Kasumi-1 (cell line): Measurements from ENCODE around the gene FAM193A.
"Not testable (repeated sequence)": the region's sequence is repeated elsewhere in the genome, so short reads cannot be mapped to it uniquely, and the experiment has no call there.

Experiments
- DNase-seq, 2 experiments: peaks; one replicate each; lab custom pipeline; 2025; lab: John Stamatoyannopoulos, UW

Gene FAM193A

GRCh38 chr4:2750719-2751605 is 214.5 kb downstream of the FAM193A start:
- no peak for DNase-seq

GRCh38 chr4:2753436-2753835 is 217.0 kb downstream of the FAM193A start:
- no peak for DNase-seq

GRCh38 chr4:2754848-2755819 is 218.7 kb downstream of the FAM193A start:
- no peak for DNase-seq

GRCh38 chr4:2755821-2756690 is 219.6 kb downstream of the FAM193A start, which contains the start of gene TNIP2:
TSS of gene TNIP2 (minus strand) at chr4:2756336. CDS start at chr4:2756289, 47 bp downstream.
- DNase-seq = peak; percentile 42 to 60

GRCh38 chr4:2756691-2757350 is 220.4 kb downstream of the FAM193A start:
- DNase-seq = no peak

GRCh38 chr4:2757426-2757825 is 221.0 kb downstream of the FAM193A start:
- DNase-seq = no peak

GRCh38 chr4:2761035-2761923 is 224.8 kb downstream of the FAM193A start:
- no peak for DNase-seq

GRCh38 chr4:2762048-2762447 is 225.6 kb downstream of the FAM193A start:
- DNase-seq = no peak

GRCh38 chr4:2762486-2763370 is 226.3 kb downstream of the FAM193A start:
- not testable (repeated sequence) for DNase-seq

- no peak for DNase-seq
Observed at GRCh38 chr4:2763511-2763967, 227.1 kb downstream of the FAM193A start.

- DNase-seq = no peak
Observed at GRCh38 chr4:2765832-2766526, 229.5 kb downstream of the FAM193A start.

GRCh38 chr4:2767046-2767704 is 230.7 kb downstream of the FAM193A start:
- no peak for DNase-seq

GRCh38 chr4:2767705-2768074 is 231.2 kb downstream of the FAM193A start:
- no peak for DNase-seq

- DNase-seq = no peak
Observed at GRCh38 chr4:2768124-2768523, 231.7 kb downstream of the FAM193A start.

GRCh38 chr4:2768921-2769336 is 232.5 kb downstream of the FAM193A start:
- DNase-seq = no peak

- no peak for DNase-seq
Observed at GRCh38 chr4:2771264-2771663, 234.8 kb downstream of the FAM193A start.

GRCh38 chr4:2780643-2781042 is 244.2 kb downstream of the FAM193A start:
- DNase-seq = not testable (repeated sequence)

GRCh38 chr4:2781911-2782310 is 245.5 kb downstream of the FAM193A start:
- no peak for DNase-seq
